SK-N-SH treated with all-trans-retinoic acid at 6 μM for 48 hours (cell line): ENCODE data around the gene FOLR1.

Source experiments
- ATAC-seq: fragments of 200-7000 bp; cut with Tn5 transposase; 3 replicates; pipeline ENCODE4 v1.9.1; 2020; ENCODE audit warnings: mild to moderate bottlenecking, moderate library complexity
- ARNTL ChIP-seq: fragments of 450-650 bp; formaldehyde crosslinking; IDR thresholded peaks from 2 replicates; pipeline ENCODE4 v1.5.0; 2020; ENCODE audit warnings: low read depth, mild to moderate bottlenecking, moderate library complexity, borderline replicate concordance
- CREB5 ChIP-seq: fragments of 250-450 bp; sonication (Bioruptor Pico); IDR thresholded peaks from 2 replicates; pipeline ENCODE4 v1.5.1; 2020; ENCODE audit warnings: low read depth, mild to moderate bottlenecking, moderate library complexity
- CSRNP3 ChIP-seq: fragments of 250-450 bp; sonication (Bioruptor Pico); IDR thresholded peaks from 2 replicates; pipeline ENCODE4 v1.5.1; 2021; ENCODE audit warnings: mild to moderate bottlenecking, moderate library complexity
- GLIS3 ChIP-seq: fragments of 250-450 bp; sonication (Bioruptor Pico); IDR thresholded peaks from 2 replicates; pipeline ENCODE4 v1.5.0; 2020; ENCODE audit warnings: mild to moderate bottlenecking, moderate library complexity
- ISL1 ChIP-seq: fragments of 250-450 bp; sonication (Bioruptor Pico); IDR thresholded peaks from 2 replicates; pipeline ENCODE4 v2.1.2; 2022; ENCODE audit warnings: mild to moderate bottlenecking, moderate library complexity
- POU6F1 ChIP-seq: fragments of 250-450 bp; sonication (Bioruptor Pico); IDR thresholded peaks from 2 replicates; pipeline ENCODE4 v1.8.0; 2021; ENCODE audit warnings: low read depth, mild to moderate bottlenecking, moderate library complexity, borderline replicate concordance
- PPARA ChIP-seq: fragments of 250-450 bp; sonication (Bioruptor Pico); IDR thresholded peaks from 2 replicates; pipeline ENCODE4 v1.5.0; 2020; ENCODE audit warnings: mild to moderate bottlenecking, borderline replicate concordance
- RARB ChIP-seq: fragments of 250-450 bp; sonication (Bioruptor Pico); IDR thresholded peaks from 2 replicates; pipeline ENCODE4 v1.8.0; 2021; ENCODE audit warnings: mild to moderate bottlenecking, moderate library complexity
- TCF4 ChIP-seq: fragments of 250-450 bp; sonication (Bioruptor Pico); IDR thresholded peaks from 2 replicates; pipeline ENCODE4 v1.8.0; 2021; ENCODE audit warnings: mild to moderate bottlenecking, moderate library complexity, borderline replicate concordance
- TSHZ2 ChIP-seq: fragments of 250-450 bp; sonication (Bioruptor Pico); IDR thresholded peaks from 2 replicates; pipeline ENCODE4 v1.5.0; 2020; ENCODE audit warnings: mild to moderate bottlenecking, moderate library complexity
- ZC3H10 ChIP-seq: fragments of 250-450 bp; sonication (Bioruptor Pico); IDR thresholded peaks from 2 replicates; pipeline ENCODE4 v1.5.1; 2021; ENCODE audit warnings: mild to moderate bottlenecking, moderate library complexity
- ZFP3 ChIP-seq: fragments of 250-450 bp; sonication (Bioruptor Pico); IDR thresholded peaks from 2 replicates; pipeline ENCODE4 v1.5.0; 2020; ENCODE audit warnings: mild to moderate bottlenecking, moderate library complexity
- ZFP30 ChIP-seq: fragments of 450-650 bp; formaldehyde crosslinking; IDR thresholded peaks from 2 replicates; pipeline ENCODE4 v1.5.0; 2022; ENCODE audit warnings: mild to moderate bottlenecking, moderate library complexity
- ZNF70 ChIP-seq: fragments of 450-650 bp; formaldehyde crosslinking; IDR thresholded peaks from 2 replicates; pipeline ENCODE4 v1.5.0; 2020; ENCODE audit warnings: mild to moderate bottlenecking, moderate library complexity

FOLR1 gene

GRCh38 chr11:72231396-72232259 is 39.7 kb downstream of the FOLR1 start:
- no peak for ATAC-seq
- TF ChIP-seq TCF4 (no peak), ZNF70 (CRISPR knock-in tag) (no peak), ZFP3 (CRISPR knock-in tag) (no peak), ISL1 (CRISPR knock-in tag) (no peak), ZFP30 (CRISPR knock-in tag) (peak; percentile 8; the same call in 1 of the 2 replicates), CREB5 (CRISPR knock-in tag) (peak; percentile 37; the same call in 1 of the 2 replicates), ZC3H10 (no peak)

- TF ChIP-seq POU6F1 (CRISPR knock-in tag) (no peak), TSHZ2 (CRISPR knock-in tag) (no peak), TCF4 (no peak; the same call in 1 of the 2 replicates), ZC3H10 (no peak), CREB5 (CRISPR knock-in tag) (0 out of 2 replicates have a peak, but pooled peaks have one; percentile 16), ISL1 (CRISPR knock-in tag) (no peak)
- ATAC-seq: no peak
Observed at GRCh38 chr11:72232260-72233055, 40.5 kb downstream of the FOLR1 start.

- no peak for ATAC-seq
- peak; percentile 81 for TF ChIP-seq CSRNP3 (CRISPR knock-in tag)
- no peak for TF ChIP-seq RARB
Observed at GRCh38 chr11:72233056-72233772, 41.3 kb downstream of the FOLR1 start.

- ATAC-seq: no peak
- TF ChIP-seq ZFP30 (CRISPR knock-in tag) (peak; percentile 53; the same call in 1 of the 2 replicates), ZFP3 (CRISPR knock-in tag) (no peak), ARNTL (CRISPR knock-in tag) (no peak), GLIS3 (CRISPR knock-in tag) (peak; percentile 68; the same call in 1 of the 2 replicates), ZNF70 (CRISPR knock-in tag) (0 out of 2 replicates have a peak, but pooled peaks have one; percentile 4), CSRNP3 (CRISPR knock-in tag) (no peak), ZC3H10 (no peak), PPARA (CRISPR knock-in tag) (0 out of 2 replicates have a peak, but pooled peaks have one; percentile 16)
Observed at GRCh38 chr11:72233773-72234513, 42.0 kb downstream of the FOLR1 start.
